ENCODE data around the gene SHISA5.

The SHISA5 gene

DNA sequence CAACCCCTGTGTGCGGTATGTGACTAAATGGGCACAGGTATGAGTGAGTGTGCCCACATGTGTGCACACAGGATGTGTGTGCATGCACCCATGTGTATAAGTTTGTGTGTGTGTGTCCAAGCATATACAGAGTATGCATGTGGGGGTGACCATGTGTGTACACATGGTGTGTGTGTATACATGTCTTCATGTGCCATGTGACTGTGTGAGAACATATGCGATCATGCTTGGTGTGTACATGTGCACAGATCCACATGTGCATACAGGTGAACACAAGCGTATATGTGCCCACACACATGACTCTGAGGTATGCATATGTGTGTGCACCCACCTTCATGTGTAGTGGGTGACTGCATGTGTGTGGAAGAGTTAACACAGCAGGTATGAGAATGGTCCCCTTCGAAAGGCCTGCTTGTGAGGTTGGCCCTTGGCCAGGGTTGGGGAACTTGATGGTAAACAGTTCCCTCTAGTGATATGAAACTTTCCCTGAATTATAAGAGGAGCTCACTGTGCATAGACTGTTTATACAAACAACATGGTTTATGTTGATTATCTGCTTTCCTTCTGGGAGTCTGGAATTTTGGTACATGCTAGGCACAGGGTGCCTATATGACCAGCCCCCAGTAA lies 42.3 kb upstream of the SHISA5 start:
- H3K4me3 ChIP-seq (ENCODE audit: low read depth, low read length): no peak overlapping the region
- TF ChIP-seq, protein P1, sequence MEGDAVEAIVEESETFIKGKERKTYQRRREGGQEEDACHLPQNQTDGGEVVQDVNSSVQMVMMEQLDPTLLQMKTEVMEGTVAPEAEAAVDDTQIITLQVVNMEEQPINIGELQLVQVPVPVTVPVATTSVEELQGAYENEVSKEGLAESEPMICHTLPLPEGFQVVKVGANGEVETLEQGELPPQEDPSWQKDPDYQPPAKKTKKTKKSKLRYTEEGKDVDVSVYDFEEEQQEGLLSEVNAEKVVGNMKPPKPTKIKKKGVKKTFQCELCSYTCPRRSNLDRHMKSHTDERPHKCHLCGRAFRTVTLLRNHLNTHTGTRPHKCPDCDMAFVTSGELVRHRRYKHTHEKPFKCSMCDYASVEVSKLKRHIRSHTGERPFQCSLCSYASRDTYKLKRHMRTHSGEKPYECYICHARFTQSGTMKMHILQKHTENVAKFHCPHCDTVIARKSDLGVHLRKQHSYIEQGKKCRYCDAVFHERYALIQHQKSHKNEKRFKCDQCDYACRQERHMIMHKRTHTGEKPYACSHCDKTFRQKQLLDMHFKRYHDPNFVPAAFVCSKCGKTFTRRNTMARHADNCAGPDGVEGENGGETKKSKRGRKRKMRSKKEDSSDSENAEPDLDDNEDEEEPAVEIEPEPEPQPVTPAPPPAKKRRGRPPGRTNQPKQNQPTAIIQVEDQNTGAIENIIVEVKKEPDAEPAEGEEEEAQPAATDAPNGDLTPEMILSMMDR (IDR thresholded peaks at IDR 0.05; ENCODE audit: control insufficient read depth, extremely low read depth, insufficient read depth): no peak
- no peak for DNase-seq (ENCODE audit: low read depth)

DNA sequence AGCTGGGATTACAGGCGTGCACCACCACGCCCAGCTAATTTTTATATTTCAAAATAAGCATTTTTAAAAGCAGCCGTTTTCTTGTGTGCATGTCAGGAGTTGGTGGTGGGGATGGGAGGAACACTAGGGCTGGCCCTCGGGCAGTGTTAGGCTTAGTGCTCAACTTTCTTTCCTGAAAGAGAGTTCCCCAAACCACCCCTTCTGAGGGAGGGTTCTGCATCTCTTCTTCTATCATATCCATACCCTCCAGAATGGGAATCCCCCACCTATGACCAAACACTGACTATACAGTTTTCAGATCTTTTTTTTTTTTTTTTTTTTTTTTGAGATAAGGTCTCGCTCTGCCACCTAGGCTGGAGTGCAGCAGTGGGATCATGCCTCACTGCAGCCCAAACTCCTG lies 40.2 kb upstream of the SHISA5 start:
- no peak for DNase-seq (ENCODE audit: low read depth)
- H3K4me3 ChIP-seq (ENCODE audit: low read depth, low read length): no peak overlapping the region
- TF ChIP-seq, protein P1 (IDR thresholded peaks at IDR 0.05; ENCODE audit: control insufficient read depth, extremely low read depth, insufficient read depth): no peak

DNA sequence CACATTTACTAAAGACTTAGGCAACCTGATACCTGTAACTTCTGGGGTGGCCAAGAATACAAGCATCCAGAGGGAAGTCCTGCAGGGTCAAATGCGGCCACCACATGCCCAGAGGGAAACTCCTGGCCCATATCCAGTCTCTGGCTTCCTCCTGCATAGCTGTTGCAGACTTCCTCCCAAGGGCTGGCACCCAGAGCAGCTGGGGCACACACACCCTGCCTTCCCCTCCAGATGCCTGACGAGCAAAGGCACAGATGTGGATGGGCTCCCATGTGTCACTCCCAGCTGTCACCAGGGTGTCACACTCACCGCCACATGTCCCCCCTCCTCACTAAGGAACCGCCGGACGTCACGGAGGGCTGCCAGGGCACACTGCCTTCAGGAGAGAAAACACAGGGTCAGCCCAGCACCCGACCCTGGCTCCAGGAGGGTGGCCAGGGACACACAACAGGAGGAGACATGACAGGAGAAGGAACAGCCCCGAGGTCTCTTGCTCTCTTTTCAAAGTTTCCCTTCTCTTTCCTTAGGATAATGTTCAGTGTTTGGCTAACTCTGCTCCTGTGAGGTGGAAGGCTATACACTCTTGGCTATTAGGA lies 39.4 kb upstream of the SHISA5 start:
- DNase-seq (ENCODE audit: low read depth): no peak
- no peak overlapping the region for H3K4me3 ChIP-seq (ENCODE audit: low read depth, low read length)
- TF ChIP-seq, protein P1 (IDR thresholded peaks at IDR 0.05; ENCODE audit: control insufficient read depth, extremely low read depth, insufficient read depth): no peak

DNA sequence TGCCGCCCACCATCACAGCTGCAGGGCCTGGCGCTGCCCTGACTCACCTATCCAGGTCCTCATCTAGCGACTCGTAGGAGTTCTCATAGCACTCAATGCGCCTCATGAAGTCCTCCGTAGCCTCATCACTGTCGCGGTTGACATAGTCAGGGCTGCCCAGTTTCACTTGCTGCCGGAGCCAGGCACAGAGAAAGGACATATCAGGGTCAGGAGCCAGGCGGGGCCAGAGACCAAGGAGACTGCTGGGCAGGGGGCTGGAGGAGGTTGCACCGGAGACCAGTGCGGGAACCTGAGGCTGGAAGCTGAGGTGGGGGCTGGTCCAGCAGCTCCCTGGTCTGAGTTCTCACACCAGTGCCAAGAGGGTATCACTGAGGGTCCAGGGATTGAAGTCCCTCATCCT lies 34.5 kb upstream of the SHISA5 start:
- DNase-seq (ENCODE audit: low read depth): no peak
- H3K4me3 ChIP-seq (ENCODE audit: low read depth, low read length): no peak overlapping the region
- TF ChIP-seq, protein P1 (IDR thresholded peaks at IDR 0.05; ENCODE audit: control insufficient read depth, extremely low read depth, insufficient read depth): no peak

DNA sequence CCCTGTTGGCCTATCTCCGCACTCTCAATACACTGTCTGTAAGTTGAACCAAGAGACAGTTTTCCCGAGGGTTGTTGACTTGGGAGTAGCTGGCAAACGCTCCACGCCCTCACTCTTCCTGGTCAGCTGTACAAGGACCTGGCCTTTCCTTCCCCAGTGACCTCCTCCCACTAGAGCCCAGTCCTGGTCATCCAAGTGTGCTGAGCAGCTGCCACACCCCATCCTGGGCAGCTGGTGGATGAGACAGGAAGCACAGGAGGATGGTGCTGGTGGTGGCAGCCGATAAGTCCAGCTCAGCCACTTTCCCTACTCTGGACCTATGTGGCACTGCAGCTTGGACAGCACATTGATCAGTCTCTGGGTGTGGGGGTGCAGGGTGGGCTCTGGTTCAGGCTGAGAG lies 32.8 kb upstream of the SHISA5 start:
- TF ChIP-seq, protein P1 (IDR thresholded peaks at IDR 0.05; ENCODE audit: control insufficient read depth, extremely low read depth, insufficient read depth): no peak
- DNase-seq (ENCODE audit: low read depth): no peak
- H3K4me3 ChIP-seq (ENCODE audit: low read depth, low read length): no peak overlapping the region

DNA sequence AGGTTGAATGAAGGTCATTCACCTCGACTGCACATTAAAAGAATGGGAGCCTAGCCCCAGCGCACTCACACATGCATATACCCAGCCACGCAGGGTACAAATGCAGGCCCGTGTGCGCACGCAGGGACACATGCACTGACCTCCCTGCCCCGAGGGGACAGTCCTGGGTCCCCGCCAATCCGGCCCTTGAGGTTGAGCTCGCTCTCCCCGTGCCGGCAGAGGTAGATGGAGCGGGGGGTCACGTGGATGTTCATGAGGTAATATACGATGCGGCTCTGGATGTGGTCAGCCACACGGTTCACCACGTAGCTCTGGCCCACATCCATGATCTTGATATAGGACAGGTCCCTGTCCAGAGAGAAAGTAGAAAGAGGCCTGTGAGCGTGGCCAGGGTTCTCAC lies 32.1 kb upstream of the SHISA5 start:
- TF ChIP-seq, protein P1 (IDR thresholded peaks at IDR 0.05; ENCODE audit: control insufficient read depth, extremely low read depth, insufficient read depth): no peak

DNA sequence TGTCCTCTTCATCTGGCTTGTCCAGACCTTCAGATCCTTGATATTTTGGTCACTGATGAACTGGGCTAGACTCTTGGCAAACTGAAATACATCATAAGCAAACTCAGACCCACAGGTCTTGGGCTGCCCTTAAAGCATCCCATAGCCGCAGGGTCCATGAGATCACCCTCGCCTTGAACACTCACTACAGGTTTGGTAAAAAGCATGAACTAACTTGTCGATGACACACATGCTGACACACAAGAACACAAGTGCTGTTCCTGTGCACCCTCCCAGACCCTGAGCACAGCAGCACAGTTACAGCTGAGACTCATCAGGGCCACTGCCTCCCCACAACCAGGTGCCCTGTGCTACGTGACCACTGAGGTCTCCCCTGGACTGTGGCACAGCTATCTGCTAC lies 31.6 kb upstream of the SHISA5 start:
- DNase-seq (ENCODE audit: low read depth): no peak
- H3K4me3 ChIP-seq (ENCODE audit: low read depth, low read length): no peak overlapping the region
- TF ChIP-seq, protein P1 (IDR thresholded peaks at IDR 0.05; ENCODE audit: control insufficient read depth, extremely low read depth, insufficient read depth): no peak

More for the DNA sequence above, 32.1 kb upstream of the SHISA5 start:
- DNase-seq (ENCODE audit: low read depth): no peak
- H3K4me3 ChIP-seq (ENCODE audit: low read depth, low read length): no peak overlapping the region
